HG03039 (cell line): ENCODE data around the gene TAGLN.
A peak's percentile ranks its signal among the peaks of the same experiment; 100 is the strongest.

Experiments used
- ATAC-seq: cut with Tn5 transposase; IDR thresholded peaks from one replicate; pipeline ENCODE4 v1.9.1; 2021; ENCODE audit warnings: mild to moderate bottlenecking, moderate library complexity; ENCODE audit not compliant: unreplicated experiment

Gene TAGLN

DNA sequence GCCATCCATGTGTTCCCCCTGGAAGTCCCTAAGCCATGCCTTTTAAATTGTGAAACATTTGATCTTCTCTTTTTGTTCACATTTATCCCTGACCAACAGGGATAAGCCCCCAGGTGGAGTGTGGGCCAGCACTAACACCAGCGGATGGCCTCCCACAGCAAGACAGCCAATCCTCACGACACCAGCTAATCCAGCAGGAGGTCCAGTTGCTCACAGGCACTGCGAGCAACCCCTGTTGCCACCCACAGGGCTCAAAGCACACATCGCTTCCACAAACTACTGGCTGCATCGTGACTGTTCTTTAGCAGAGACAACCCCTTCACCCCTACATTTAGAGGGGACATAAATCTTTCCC lies 30.7 kb downstream of the TAGLN start:
- ATAC-seq: no peak

- ATAC-seq: no peak
Observed at GRCh38 chr11:117230286-117230961, 31.3 kb downstream of the TAGLN start.

- ATAC-seq: no peak
Observed at GRCh38 chr11:117230999-117231841, 32.0 kb downstream of the TAGLN start.

DNA sequence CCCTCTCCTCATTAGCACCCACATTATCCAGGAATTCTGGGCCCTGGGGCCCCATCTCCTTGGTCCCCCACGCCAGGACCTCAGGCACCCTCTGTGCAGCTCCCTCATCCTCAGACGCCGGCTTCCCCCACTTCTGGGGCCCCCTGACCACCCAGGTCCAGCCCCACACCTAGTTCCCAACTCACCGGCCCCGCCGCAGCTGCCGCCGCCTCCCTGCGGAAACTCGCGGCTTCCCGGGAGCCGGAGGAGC lies 32.6 kb downstream of the TAGLN start, which contains the start of gene PCSK7:
Gene PCSK7, minus strand, starts transcription at position 232 of the 250 bp plus-strand sequence. CDS start 2,229 bp downstream, outside the sequence.
- ATAC-seq: no peak

- peak; percentile 60 for ATAC-seq
Observed at GRCh38 chr11:117232092-117232878, 33.1 kb downstream of the TAGLN start, which contains the start of gene RNF214. Gene RNF214 (plus strand): TSS chr11:117232671. CDS start chr11:117234273, 1,602 bp downstream.

- no peak for ATAC-seq
Observed at GRCh38 chr11:117232911-117233409, 33.8 kb downstream of the TAGLN start.

DNA sequence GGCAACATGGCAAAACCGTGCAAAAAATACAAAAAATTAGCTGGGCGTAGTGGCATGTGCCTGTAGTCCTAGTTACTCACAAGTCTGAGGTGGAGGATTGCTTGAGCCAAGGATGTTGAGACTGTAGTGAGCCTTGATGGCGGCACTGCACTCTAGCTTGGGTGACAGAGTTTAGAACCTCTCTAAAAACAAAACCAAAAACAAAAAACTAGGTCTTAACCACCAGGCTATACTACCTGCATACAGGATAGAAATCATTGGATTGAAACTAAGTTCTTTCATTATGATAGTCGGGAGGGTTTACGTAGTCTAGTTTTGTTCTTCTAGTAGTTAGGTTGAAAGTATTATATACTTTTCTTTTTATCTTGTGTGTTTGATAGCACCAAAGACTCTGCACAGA lies 39.1 kb downstream of the TAGLN start:
- ATAC-seq: no peak

DNA sequence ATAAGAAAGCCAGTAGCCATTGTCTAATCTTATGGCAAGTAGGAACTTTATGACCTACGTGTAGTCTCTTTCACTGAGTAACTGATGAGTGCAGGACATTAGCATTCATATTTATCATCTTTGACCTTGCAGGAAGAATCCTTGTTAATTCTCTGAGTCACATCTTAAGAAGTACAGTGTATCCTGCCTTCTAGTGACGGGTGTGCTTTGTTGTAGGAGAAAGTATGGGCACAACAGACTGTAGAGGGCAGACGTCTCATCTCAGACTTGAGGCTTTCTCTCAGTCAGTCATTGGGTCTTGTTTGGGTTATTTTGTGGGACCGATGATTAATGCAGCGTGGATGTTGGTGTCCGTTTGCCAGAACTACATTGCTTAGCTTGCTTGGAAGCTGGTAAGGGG lies 40.1 kb downstream of the TAGLN start:
- no peak for ATAC-seq

DNA sequence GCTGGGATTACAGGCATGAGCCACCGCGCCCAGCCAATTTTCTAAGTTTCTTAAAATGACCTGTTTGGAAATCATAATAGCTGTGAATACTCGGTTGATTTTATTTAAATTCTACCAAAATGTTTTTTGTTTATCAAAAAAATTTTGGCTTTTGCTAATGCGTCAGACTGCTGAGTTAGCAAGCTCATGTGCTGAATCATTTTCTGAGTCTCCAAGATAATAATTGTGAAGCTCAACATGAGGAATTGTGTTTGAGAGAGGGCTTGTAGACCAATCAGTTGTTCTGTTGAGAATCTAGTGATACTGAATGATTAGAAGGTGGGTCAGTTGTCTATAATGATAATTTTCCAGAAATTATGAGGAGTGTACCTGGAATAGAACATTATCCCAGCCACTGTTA lies 49.2 kb downstream of the TAGLN start:
- ATAC-seq: no peak

DNA sequence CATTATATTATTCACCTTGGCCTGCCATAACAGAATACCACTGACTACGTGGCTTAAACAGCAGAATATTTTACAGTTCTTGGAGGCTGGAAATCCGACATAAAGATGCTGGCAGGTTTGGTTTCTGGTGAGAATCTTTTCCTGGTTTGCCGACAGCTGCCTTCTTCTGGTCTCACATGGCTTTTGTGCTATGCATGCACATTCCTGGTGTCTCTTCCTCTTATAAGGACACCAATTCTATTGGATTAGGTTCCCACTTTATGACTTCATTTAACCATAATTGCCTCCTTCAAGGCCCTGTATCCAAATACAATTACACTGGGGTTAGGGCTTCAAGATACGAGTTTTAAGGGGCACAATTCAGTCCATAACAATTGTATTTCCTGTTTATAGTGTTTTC lies 50.4 kb downstream of the TAGLN start:
- no peak for ATAC-seq

- no peak for ATAC-seq
Observed at GRCh38 chr11:117251506-117251905, 52.3 kb downstream of the TAGLN start.

DNA sequence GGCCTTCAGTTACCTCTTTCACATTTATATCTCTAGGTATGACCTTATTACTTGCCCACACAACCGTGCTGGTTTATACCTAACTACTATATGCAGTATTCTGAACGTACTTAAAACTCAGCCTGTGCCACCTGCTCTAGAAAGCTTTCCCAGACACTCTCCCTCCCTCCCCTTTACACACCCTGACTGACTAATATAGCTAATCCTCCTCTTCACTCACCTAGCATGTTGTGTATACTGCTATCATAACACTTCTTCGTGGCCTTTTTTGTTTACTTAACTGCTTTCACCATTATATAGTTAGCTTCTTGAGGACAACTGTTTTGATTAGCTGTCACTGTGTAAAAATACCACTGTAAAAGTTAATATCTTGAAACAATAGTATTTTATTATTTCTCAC lies 56.8 kb downstream of the TAGLN start:
- no peak for ATAC-seq

- no peak for ATAC-seq
Observed at GRCh38 chr11:117256573-117256972, 57.4 kb downstream of the TAGLN start.
